ENCODE results near the gene CD40. TPM values are rescaled to one million over a fixed set of nuclear protein-coding genes. Genes with fewer than 3 reads are reported as not detected.

CD40 gene
- total RNA-seq, 1 experiment from 2014 or later, result 13.6 TPM

GRCh38 chr20:46142124-46142523, 24.0 kb downstream of the CD40 start:
- peaks cover 100% of the 10 kb centered on the region for H3K27me3 ChIP-seq (ENCODE audit: insufficient read depth, low read depth)
- intact Hi-C loops (cut with micrococcal nuclease; ENCODE audit: unreplicated experiment), result no loop called here
- BruUV-seq (replicated peaks), result no TSS peak

GRCh38 chr20:46144432-46145025, 26.4 kb downstream of the CD40 start:
- Histone ChIP-seq H3K4me3 (no peak overlapping the region), H3K9me3 (ENCODE audit: insufficient read depth, low read depth) (no peaks in the 10 kb centered on the region), H3F3A (ENCODE audit: insufficient read depth, low read depth) (no peaks in the 10 kb centered on the region), H3K79me2 (ENCODE audit: low read depth) (no peaks in the 10 kb centered on the region), H3K27me3 (ENCODE audit: insufficient read depth, low read depth) (peaks cover 100% of the 10 kb centered on the region), H3K4me2 (no peak overlapping the region), H3K4me1 (replicated peaks; ENCODE audit: insufficient read depth) (no peaks in the 10 kb centered on the region), H3K36me3 (ENCODE audit: low read depth) (no peaks in the 10 kb centered on the region), H3K9me2 (ENCODE audit: insufficient read depth) (no peaks in the 10 kb centered on the region), H2AFZ (no peak overlapping the region), H3K27ac (no peak overlapping the region), H4K20me1 (ENCODE audit: insufficient read depth) (no peaks in the 10 kb centered on the region)
- TF ChIP-seq CTCF (conservative IDR thresholded peaks at IDR 0.05), result no peak
- TF ChIP-seq EZH2 (IDR thresholded peaks at IDR 0.05; ENCODE audit: low read depth), result no peak
- ChIA-PET POLR2A (ENCODE audit: unreplicated experiment) (no interaction called here), CTCF (no interaction called here)
- BruUV-seq (replicated peaks), result no TSS peak
- DNase-seq, result no peak
- intact Hi-C loops (cut with micrococcal nuclease; ENCODE audit: unreplicated experiment), result no loop called here

More at GRCh38 chr20:46142124-46142523, 24.0 kb downstream of the CD40 start:
- Histone ChIP-seq H3K79me2 (ENCODE audit: low read depth) (no peaks in the 10 kb centered on the region), H3K27ac (no peak overlapping the region), H3F3A (ENCODE audit: insufficient read depth, low read depth) (no peaks in the 10 kb centered on the region), H2AFZ (no peak overlapping the region), H3K4me2 (no peak overlapping the region), H3K36me3 (ENCODE audit: low read depth) (no peaks in the 10 kb centered on the region), H3K9me3 (ENCODE audit: insufficient read depth, low read depth) (no peaks in the 10 kb centered on the region), H3K4me3 (no peak overlapping the region), H3K4me1 (replicated peaks; ENCODE audit: insufficient read depth) (no peaks in the 10 kb centered on the region), H3K9me2 (ENCODE audit: insufficient read depth) (no peaks in the 10 kb centered on the region), H4K20me1 (ENCODE audit: insufficient read depth) (no peaks in the 10 kb centered on the region)
- no peak for TF ChIP-seq CTCF (conservative IDR thresholded peaks at IDR 0.05)
- TF ChIP-seq EZH2 (IDR thresholded peaks at IDR 0.05; ENCODE audit: low read depth), result no peak
- POLR2A ChIA-PET (ENCODE audit: unreplicated experiment), result no interaction called here
- DNase-seq, result no peak
- CTCF ChIA-PET, result no interaction called here

GRCh38 chr20:46145713-46146112, 27.6 kb downstream of the CD40 start:
- no peak overlapping the region for H2AFZ ChIP-seq
- H3K4me3 ChIP-seq, result no peak overlapping the region
- H3K4me1 ChIP-seq (replicated peaks; ENCODE audit: insufficient read depth), result no peaks in the 10 kb centered on the region
- H3F3A ChIP-seq (ENCODE audit: insufficient read depth, low read depth), result no peaks in the 10 kb centered on the region
- CTCF ChIA-PET, result no interaction called here
- H4K20me1 ChIP-seq (ENCODE audit: insufficient read depth), result no peaks in the 10 kb centered on the region
- no peak overlapping the region for H3K4me2 ChIP-seq
- H3K9me2 ChIP-seq (ENCODE audit: insufficient read depth), result no peaks in the 10 kb centered on the region
- no peak for DNase-seq
- H3K9me3 ChIP-seq (ENCODE audit: insufficient read depth, low read depth), result no peaks in the 10 kb centered on the region
- intact Hi-C loops (cut with micrococcal nuclease; ENCODE audit: unreplicated experiment), result no loop called here
- H3K79me2 ChIP-seq (ENCODE audit: low read depth), result no peaks in the 10 kb centered on the region
- POLR2A ChIA-PET (ENCODE audit: unreplicated experiment), result no interaction called here
- H3K27ac ChIP-seq, result no peak overlapping the region
- peaks cover 100% of the 10 kb centered on the region for H3K27me3 ChIP-seq (ENCODE audit: insufficient read depth, low read depth)
- TF ChIP-seq EZH2 (IDR thresholded peaks at IDR 0.05; ENCODE audit: low read depth) (no peak), CTCF (conservative IDR thresholded peaks at IDR 0.05) (no peak)
- BruUV-seq (replicated peaks), result no TSS peak
- no peaks in the 10 kb centered on the region for H3K36me3 ChIP-seq (ENCODE audit: low read depth)

All from PC-9 (cell line).